B cell (primary cell): Measurements from ENCODE around the gene IP6K2. TPM values are rescaled to one million over a fixed set of nuclear protein-coding genes. Genes with fewer than 3 reads are reported as not detected.
A peak's percentile ranks its signal among the peaks of the same experiment; 100 is the strongest.

Source experiments
- ATAC-seq: fragments of 200-7000 bp; cut with Tn5 transposase; one replicate; pipeline ENCODE4 v1.10.0; 2021; ENCODE audit warnings: low read depth, mild to moderate bottlenecking, moderate number of reproducible peaks, moderate library complexity
- CTCF ChIA-PET: fragments of 350-600 bp; sonication (Branson Sonifier 250); formaldehyde crosslinking; loops from one replicate; lab custom pipeline; 2021; ENCODE audit warnings: antibody characterized with exemption, inconsistent platforms; lab: Charles Lee
- POLR2A ChIA-PET: fragments of 350-600 bp; sonication (Branson Sonifier 250); formaldehyde crosslinking; loops from one replicate; lab custom pipeline; 2021; ENCODE audit warnings: antibody characterized with exemption; lab: Charles Lee
- DNase-seq: peaks from one replicate; pipeline ENCODE4 v3.0.0; 2013
- H2AFZ ChIP-seq: 2 replicates; pipeline ENCODE4 v1.6.1; 2012; ENCODE audit warnings: mild to moderate bottlenecking, low read depth, low read length; ENCODE audit not compliant: insufficient read depth, poor library complexity, severe bottlenecking
- H3K27ac ChIP-seq, 2 donors: 1 replicate in 1 of 2; 2 replicates in 1 of 2; pipeline ENCODE4 v1.5.1; 2012 to 2013; ENCODE audit warnings: low read length in 2 of 2, mild to moderate bottlenecking in 2 of 2, moderate library complexity in 1 of 2
- H3K27me3 ChIP-seq, 4 experiments: fragments of 200-600 bp in 1 of 4; sonication (generic) in 1 of 4; replicated peaks in 1 of 4; 1 replicate in 2 of 4; 2 replicates in 2 of 4; pipeline versions ENCODE4 v1.6.1 to v1.7.0; 2013 to 2016; ENCODE audit warnings: low read length in 3 of 4, mild to moderate bottlenecking in 2 of 4, mixed read lengths in 1 of 4, moderate library complexity in 1 of 4; ENCODE audit not compliant: insufficient read depth in 4 of 4, control insufficient read depth in 3 of 4; ENCODE audit errors: control extremely low read depth in 1 of 4
- H3K36me3 ChIP-seq, 2 experiments: replicated peaks in 1 of 2; 1 replicate in 1 of 2; 2 replicates in 1 of 2; pipeline versions ENCODE4 v1.6.1 to v1.7.1; 2013; ENCODE audit warnings: low read length in 1 of 2; ENCODE audit not compliant: insufficient read depth in 2 of 2, control insufficient read depth in 1 of 2; ENCODE audit errors: control extremely low read depth in 1 of 2, extremely low read depth in 1 of 2
- H3K4me1 ChIP-seq, 2 donors: fragments of 200-600 bp in 1 of 2; sonication (generic) in 1 of 2; 1 replicate in 1 of 2; 2 replicates in 1 of 2; pipeline versions ENCODE4 v1.5.1 to v1.6.1; 2013 to 2017; ENCODE audit warnings: low read length in 2 of 2; ENCODE audit not compliant: control insufficient read depth in 2 of 2, insufficient read depth in 2 of 2
- H3K4me2 ChIP-seq: replicated peaks from 2 replicates; pipeline ENCODE3; 2012; ENCODE audit warnings: mild to moderate bottlenecking, low read depth, low read length; ENCODE audit not compliant: poor library complexity, severe bottlenecking
- H3K4me3 ChIP-seq, 5 experiments: fragments of 200-600 bp in 1 of 5; sonication (generic) in 1 of 5; 1 replicate in 3 of 5; 2 replicates in 2 of 5; pipeline versions ENCODE4 v1.5.1 to v1.7.0; 2011 to 2016; ENCODE audit warnings: low read length in 4 of 5, mild to moderate bottlenecking in 4 of 5, low read depth in 2 of 5, control low read depth in 1 of 5, moderate library complexity in 1 of 5; ENCODE audit not compliant: insufficient read depth in 1 of 5; ENCODE audit errors: control extremely low read depth in 1 of 5, extremely low read depth in 1 of 5
- H3K79me2 ChIP-seq: fragments of 200-600 bp; sonication (generic); one replicate; pipeline ENCODE4 v1.6.0; 2016; ENCODE audit warnings: low read length; ENCODE audit not compliant: control insufficient read depth, insufficient read depth
- H3K9ac ChIP-seq: fragments of 200-600 bp; sonication (generic); 2 replicates; pipeline ENCODE4 v1.6.1; 2017; ENCODE audit warnings: mild to moderate bottlenecking, low read length, moderate library complexity
- H3K9me3 ChIP-seq, 3 donors: one replicate each; pipeline versions ENCODE4 v1.6.1 to v1.7.1; 2013; ENCODE audit warnings: low read length in 2 of 3; ENCODE audit not compliant: control insufficient read depth in 2 of 3, insufficient read depth in 1 of 3; ENCODE audit errors: control extremely low read depth in 1 of 3
- H4K20me1 ChIP-seq: 2 replicates; pipeline ENCODE4 v1.6.0; 2012; ENCODE audit warnings: mild to moderate bottlenecking, low read length; ENCODE audit not compliant: insufficient read depth, control insufficient read depth, poor library complexity, severe bottlenecking
- H3K27ac Mint-ChIP-seq: one replicate; pipeline ENCODE4 v1.8.0; 2021; ENCODE audit warnings: mixed read lengths
- H3K27me3 Mint-ChIP-seq: one replicate; pipeline ENCODE4 v1.8.0; 2021; ENCODE audit warnings: mixed read lengths
- H3K4me1 Mint-ChIP-seq: one replicate; pipeline ENCODE4 v1.8.0; 2021; ENCODE audit warnings: mixed read lengths
- H3K4me3 Mint-ChIP-seq: one replicate; pipeline ENCODE4 v1.8.0; 2021; ENCODE audit warnings: mixed read lengths
- H3K9me3 Mint-ChIP-seq: one replicate; pipeline ENCODE4 v1.8.0; 2022; ENCODE audit warnings: mixed read lengths; ENCODE audit not compliant: insufficient read depth
- CTCF ChIP-seq: fragments of 200-600 bp; IDR thresholded peaks from one replicate; pipeline ENCODE4 v1.8.0; 2022; ENCODE audit warnings: antibody characterized with exemption, mild to moderate bottlenecking
- EZH2 ChIP-seq: IDR thresholded peaks from 2 replicates; pipeline ENCODE4 v1.6.1; 2012; ENCODE audit warnings: borderline replicate concordance, low read depth, mild to moderate bottlenecking, moderate library complexity, low read length; ENCODE audit not compliant: insufficient read depth, poor library complexity, severe bottlenecking
- WGBS: methylation state at CpG from one replicate; pipeline ENCODE4 v1.1.5; 2013; ENCODE audit warnings: missing lambda C conversion rate; ENCODE audit not compliant: insufficient coverage; 5-methylcytosine and 5-hydroxymethylcytosine counted together
- intact Hi-C: fragments of 100-400 bp; cut with micrococcal nuclease; formaldehyde crosslinking; loops from one replicate; pipeline ENCODE4 v1.10.0; 2022
- polyA plus RNA-seq: library from polyadenylated mRNA; depleted of rRNA; stranded (reverse); fragments of >200 nt; gene quantifications from 2 replicates; pipeline ENCODE4 v1.2.3, GENCODE V29; 2012
- total RNA-seq, 2 donors: library from RNA; stranded (reverse); fragments of 120-200 nt in 1 of 2; gene quantifications; 1 replicate in 1 of 2; 2 replicates in 1 of 2; pipeline versions ENCODE4 v1.2.3 to v1.2.4, GENCODE V29; 2013 to 2022

Gene IP6K2
- total and polyA plus RNA-seq, 2 donors (not counting 1 experiment from before 2014, with no cell fraction given): 132 to 140 TPM

- ATAC-seq: no peak
- Histone ChIP-seq H3K4me3 (no peak overlapping the region), H2AFZ (no peak overlapping the region), H3K4me2 (no peak overlapping the region), H3K27ac (peak overlapping the region in 1 of 2 donors; percentile 28), H3K9me3 (no peaks in the 10 kb centered on the region), H3K27me3 (no peaks in the 10 kb centered on the region), H3K9ac (no peak overlapping the region), H3K36me3 (peaks cover 10 to 53% of the 10 kb centered on the region in 2 experiments), H3K79me2 (peaks cover 98% of the 10 kb centered on the region), H4K20me1 (peaks cover 79% of the 10 kb centered on the region), H3K4me1 (peaks cover 9 to 10% of the 10 kb centered on the region in 2 donors)
- TF ChIP-seq CTCF (no peak), EZH2 (no peak)
- ChIA-PET POLR2A (no interaction called here), CTCF (interaction anchor here (0.6 to 0.7 kb wide), 2 partner anchors 9 to 163 kb away, joined by 3 read pairs; partner anchors contain the start of gene IP6K2)
- Mint-ChIP-seq H3K4me3 (no peak overlapping the region), H3K9me3 (no peaks in the 10 kb centered on the region), H3K27ac (no peak overlapping the region), H3K27me3 (no peaks in the 10 kb centered on the region), H3K4me1 (peaks cover 39% of the 10 kb centered on the region)
- 100% methylated on average over 2 of the region's 2 CpGs for WGBS
- intact Hi-C loops: no loop called here
- DNase-seq: no peak
These were observed 8.5 kb downstream of the IP6K2 start for GRCh38 chr3:48708481-48708889.

GRCh38 chr3:48707157-48707556 is 9.9 kb downstream of the IP6K2 start:
- Histone ChIP-seq H3K36me3 (peaks cover 14 to 43% of the 10 kb centered on the region in 2 experiments), H3K27me3 (no peaks in the 10 kb centered on the region), H3K4me2 (no peak overlapping the region), H3K4me1 (peaks cover 7 to 9% of the 10 kb centered on the region in 2 donors), H3K9ac (no peak overlapping the region), H3K9me3 (no peaks in the 10 kb centered on the region), H3K4me3 (no peak overlapping the region), H3K79me2 (peaks cover 98% of the 10 kb centered on the region), H2AFZ (no peak overlapping the region), H4K20me1 (peaks cover 82% of the 10 kb centered on the region), H3K27ac (no peak overlapping the region)
- H3K27ac Mint-ChIP-seq: no peak overlapping the region
- DNase-seq (no peak), ATAC-seq (no peak)
- no peaks in the 10 kb centered on the region for H3K27me3 Mint-ChIP-seq
- no peak overlapping the region for H3K4me3 Mint-ChIP-seq
- H3K9me3 Mint-ChIP-seq: no peaks in the 10 kb centered on the region
- WGBS: 100% methylated on average over 2 of the region's 5 CpGs
- POLR2A ChIA-PET: no interaction called here
- peaks cover 43% of the 10 kb centered on the region for H3K4me1 Mint-ChIP-seq
- TF ChIP-seq EZH2 (no peak), CTCF (no peak)
- CTCF ChIA-PET: interaction anchor here (1.8 kb wide), 1 partner anchor 9 kb away, joined by 4 read pairs; no protein-coding TSS in a partner anchor
- intact Hi-C loops: no loop called here
